COR-L47 (cell line): Measurements from ENCODE around the gene IMPDH1.

Experiments
- DNase-seq: peaks from one replicate; lab custom pipeline; 2025; lab: John Stamatoyannopoulos, UW

IMPDH1 gene

DNA sequence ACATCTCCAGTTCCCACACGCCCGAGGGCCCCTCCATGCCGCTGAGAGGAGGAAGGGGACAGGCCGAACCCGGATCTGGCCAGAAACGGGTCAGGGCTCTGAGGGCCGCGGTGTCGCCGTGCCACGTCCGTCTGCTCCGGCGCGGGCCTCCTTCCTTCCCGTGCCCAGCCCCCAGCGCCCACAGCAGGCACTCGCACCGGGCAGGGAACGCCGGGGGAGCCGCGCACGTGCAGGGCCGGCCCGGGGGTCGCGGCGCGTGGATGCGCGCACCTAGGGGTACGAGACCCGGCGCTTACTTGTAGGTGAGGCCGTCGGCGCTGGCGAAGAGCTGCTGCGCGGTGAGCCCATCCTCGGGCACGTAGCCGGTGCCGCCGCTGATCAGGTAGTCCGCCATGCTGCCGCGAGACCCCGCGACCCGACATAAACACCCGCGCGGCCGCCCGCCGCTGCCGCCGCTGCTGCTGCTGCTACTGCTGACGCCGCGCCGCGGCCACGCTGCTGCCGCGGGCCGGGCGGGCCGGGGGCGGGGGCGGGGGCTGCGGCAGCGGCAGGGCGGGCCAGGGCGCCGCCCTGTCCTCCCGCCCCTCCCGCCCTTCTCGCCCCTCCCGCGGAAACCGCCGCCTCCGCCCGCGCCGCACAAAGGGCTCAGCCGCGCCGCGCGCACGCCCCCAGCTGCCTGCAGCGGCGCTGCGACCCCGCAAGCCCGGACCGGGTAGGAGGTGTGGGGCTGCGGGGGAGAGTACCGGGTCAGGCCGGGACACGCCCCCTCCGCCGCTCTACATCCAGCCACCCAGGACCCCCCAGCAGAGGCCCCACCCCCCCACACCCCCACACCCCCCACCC, 4.1 kb downstream of the IMPDH1 start:
- no peak for DNase-seq

DNA sequence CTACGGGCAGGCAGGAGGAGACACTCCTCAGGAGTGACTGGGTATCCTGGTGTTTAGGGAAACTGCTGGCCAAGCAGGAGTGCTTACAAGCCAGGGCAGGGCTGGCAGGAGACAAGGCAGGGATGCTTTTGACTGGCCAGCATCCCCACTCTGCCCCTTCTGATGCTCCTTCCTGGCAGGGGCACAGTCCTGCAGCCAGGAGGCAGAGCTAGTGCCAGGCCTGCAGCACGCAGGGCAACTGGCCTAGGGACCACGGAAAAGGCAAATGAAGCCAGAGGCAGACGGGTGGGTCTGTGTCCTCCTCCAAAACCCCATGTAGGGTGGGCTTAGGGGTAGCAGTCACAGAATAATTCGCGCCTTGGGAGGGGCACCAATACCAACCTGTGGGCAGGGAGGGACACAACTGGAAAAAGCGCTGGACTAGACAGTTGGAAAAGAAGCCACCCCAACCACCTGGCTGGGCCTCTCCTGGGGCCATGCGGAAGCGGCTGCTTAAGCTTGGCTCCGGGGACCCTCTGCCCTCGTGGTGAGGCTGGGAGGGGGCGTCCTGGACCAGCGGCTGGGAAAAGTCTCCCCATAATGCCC, 4.8 kb downstream of the IMPDH1 start:
- DNase-seq: no peak

DNA sequence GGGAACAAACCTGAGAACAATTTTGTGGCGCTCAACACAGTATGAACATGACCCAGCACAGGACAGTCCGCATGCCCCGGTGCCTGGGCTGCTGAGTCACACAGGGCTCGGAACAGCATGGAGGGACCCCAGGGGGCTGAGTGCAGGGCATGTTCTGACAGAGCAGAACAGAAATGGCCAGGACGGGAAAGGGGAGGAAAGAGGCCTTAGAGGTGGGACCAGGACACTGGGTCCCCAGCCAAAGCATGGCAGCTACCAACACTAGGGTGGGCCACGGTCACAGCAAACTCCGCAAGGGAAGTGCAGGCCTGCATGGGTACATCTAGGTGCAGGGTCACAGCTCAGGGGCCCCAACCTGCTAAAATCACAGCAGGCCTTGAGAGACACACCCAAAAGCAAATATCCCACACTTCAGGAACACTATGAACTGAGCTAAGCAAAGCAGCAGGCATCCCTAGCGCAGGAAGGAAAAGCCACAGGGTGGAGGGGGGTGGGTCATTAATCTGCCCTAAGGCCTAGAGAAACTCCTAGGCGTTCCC, 5.6 kb downstream of the IMPDH1 start:
- no peak for DNase-seq

DNA sequence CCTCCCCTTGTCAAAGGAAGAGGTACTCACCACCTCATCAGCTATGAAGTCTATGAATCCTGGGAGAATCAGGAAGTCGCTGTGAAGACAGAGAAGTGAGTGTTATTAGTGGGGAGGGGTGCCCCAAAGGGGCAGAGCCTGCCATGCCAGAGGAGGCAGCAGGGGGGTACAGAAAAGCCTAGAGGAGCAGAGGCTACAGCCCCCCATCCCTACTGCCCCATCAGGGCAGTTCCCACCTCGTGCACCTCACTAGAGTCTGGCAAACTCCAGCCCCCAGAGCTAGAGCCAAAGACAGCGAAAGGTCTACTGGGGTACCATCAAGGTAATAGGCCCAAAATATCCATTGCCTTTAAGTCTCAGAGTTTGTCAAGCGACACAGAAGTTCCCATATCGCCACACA, 6.1 kb downstream of the IMPDH1 start:
- no peak for DNase-seq

DNA sequence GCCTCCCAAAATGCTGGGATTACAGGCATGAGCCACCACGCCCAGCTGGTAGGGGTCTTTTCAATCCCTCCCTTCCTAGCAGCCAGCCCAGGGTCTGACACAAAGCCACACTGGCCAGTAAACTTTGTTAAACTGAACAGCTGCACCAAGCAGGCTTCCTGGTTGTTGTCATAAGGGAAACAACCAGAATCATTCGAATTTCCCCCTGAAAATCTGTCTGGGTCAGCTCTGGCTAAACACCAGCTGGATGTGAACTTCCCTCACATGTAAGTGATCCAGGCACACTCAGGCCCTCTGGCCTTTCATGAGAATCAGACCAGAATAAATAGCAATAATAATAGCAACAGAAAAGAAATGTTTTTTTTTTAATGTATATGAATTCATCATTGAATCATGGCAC, 7.4 kb downstream of the IMPDH1 start:
- no peak for DNase-seq

DNA sequence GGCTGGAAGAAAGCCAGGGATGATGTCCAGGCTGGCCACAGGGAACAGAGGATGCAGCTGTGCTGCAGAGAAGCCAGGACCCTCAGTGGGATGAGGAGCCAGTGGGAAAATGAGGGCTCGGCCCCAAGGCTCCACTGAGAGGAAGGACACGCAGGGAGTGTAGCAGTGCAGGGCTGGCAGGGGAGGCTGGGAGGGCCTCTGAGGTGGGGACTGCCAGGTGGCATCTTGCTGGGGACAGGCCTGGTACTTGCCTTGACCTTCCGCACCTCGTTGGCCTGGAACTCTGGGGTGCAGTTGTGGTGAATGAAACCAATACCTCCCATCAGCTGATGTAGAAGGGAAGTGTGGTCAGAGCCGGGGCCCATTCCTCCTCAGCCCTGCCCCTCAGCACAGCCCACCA, 9.2 kb downstream of the IMPDH1 start:
- no peak for DNase-seq

DNA sequence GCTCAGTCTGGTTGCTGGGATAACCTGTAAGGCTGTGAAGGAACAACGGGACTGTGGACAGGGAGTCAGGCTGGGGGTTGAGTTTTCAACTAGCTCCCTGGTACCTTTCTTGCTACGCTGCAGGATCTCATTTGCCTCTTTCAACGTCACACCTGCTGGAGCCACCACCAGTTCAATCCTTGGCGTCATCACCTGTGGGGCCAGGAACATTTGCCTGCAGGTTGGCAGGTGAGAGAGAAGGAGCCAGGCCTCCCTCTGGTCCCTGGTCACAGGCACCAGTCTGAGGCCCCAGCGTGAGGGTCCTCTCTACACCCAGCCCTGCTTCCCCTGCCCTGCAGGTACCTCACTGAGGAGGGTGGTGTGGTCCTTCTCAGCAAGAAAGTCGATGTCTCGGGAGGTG, 9.8 kb downstream of the IMPDH1 start:
- DNase-seq: no peak

DNA sequence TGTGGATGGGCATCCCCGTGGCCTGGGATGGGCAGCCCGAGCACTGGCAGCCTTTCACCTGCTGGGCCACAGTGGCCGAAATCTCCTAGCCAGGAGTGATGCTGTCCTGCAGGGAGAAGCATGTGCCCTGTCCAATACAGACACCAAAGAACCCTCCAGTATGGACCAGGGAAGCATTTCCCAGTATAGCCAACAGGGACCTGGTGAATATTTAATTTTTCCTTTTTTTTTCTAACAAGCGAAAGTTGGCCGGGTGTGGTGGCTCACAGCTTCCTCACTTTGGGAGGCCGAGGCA, 11.0 kb downstream of the IMPDH1 start:
- no peak for DNase-seq

DNA sequence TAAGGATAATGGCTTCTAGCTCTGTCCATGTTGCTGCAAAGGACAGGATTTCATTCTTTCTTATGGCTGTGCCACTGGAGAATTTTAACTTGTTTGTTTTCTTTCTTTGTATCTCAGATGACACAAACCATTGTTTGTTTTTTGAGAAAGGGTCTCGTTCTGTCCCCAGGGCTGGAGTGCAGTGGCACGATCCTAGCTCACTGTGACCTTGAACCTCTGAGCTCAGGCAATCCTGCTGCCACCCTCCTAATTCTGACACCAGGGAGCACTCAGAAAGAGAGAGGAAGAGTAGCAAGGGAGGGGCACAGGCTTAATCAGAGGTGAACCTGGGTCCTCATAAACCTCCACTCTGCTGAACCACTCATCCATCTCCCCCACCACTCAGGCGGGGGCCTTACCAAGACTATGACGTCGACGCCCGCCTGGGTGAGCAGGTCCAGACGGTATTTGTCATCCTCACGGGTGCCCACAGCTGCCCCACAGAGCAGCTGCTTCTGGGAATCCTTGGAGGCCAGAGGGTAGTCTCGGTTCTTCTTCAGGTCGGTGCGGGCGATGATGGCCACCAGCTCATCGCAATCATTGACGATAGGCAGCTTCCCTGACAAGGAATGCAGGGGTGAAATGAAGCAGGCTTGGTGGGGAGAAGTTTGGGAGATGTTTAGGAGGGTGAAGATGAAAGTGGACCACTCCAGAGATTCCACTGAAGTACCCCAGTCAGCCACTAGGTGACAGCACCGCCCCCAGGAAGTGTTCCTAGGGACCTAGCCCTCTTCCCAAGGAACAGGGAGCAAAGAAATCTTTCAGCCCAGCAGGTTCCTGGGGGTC, 11.6 kb downstream of the IMPDH1 start:
- peak; percentile 16 for DNase-seq

DNA sequence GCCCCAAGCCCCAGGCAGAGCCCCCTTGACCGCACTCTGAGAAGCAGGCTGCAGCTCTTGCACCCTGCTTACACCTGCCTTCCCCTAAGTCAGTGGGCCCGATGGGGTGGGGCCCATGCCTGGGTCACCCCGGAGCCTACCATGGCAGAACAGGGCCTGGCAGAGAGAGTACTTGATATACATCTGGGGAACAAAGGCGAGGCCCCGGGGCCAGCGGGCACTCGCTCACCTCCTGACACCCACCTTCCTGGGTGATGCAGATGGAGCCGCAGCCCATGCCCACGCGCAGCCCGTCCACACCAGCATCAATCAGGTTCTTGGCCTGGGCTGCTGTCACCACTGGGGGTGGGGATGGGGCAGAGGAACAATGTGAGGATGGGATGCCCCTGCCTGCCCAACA, 13.4 kb downstream of the IMPDH1 start:
- no peak for DNase-seq

DNA sequence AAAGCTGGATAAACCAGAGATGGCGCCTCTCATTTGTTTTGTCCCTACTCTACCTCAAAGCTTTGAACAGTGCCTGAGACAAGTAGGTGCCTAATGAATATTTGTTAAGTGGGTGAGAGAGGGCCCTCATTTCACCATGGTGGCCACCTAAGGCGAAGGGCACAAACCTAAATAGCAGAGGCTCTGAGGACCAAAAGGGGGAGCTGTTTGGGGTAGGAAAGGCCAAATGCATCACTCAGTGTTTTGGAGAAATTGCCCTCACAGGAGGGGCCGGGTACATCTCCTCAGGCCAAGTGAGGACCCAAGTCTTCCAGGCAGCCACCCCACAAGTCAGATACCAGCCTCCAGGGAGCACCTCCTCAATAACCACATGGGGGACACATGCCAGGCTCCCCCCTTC, 14.0 kb downstream of the IMPDH1 start:
- no peak for DNase-seq

DNA sequence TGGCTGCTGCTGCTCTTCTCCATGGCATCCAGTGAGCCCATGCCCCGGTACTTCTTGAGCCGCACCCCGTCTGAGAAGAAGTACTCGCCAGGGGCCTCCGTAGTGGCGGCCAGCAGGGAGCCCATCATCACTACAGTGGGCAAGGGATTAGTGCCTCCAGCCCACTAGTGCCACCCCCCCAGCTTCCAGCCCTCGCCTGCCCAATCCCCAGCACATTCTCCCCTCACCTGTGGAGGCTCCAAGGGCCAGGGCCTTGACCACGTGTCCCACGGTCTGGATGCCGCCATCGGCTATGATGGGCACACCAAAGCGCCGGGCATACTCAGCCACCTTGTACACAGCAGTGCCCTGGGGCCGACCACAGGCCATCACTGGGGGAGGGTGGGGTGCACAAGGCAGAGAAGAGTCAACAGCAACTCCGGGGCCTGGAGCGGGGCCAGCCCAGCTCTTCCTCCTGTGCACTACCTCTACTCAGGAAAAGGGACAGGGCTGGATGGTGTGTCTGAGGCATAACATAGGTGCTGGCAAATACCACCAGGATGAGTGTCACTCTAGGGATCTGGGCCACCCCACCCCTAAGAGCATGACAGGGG, 14.8 kb downstream of the IMPDH1 start:
- no peak for DNase-seq

DNA sequence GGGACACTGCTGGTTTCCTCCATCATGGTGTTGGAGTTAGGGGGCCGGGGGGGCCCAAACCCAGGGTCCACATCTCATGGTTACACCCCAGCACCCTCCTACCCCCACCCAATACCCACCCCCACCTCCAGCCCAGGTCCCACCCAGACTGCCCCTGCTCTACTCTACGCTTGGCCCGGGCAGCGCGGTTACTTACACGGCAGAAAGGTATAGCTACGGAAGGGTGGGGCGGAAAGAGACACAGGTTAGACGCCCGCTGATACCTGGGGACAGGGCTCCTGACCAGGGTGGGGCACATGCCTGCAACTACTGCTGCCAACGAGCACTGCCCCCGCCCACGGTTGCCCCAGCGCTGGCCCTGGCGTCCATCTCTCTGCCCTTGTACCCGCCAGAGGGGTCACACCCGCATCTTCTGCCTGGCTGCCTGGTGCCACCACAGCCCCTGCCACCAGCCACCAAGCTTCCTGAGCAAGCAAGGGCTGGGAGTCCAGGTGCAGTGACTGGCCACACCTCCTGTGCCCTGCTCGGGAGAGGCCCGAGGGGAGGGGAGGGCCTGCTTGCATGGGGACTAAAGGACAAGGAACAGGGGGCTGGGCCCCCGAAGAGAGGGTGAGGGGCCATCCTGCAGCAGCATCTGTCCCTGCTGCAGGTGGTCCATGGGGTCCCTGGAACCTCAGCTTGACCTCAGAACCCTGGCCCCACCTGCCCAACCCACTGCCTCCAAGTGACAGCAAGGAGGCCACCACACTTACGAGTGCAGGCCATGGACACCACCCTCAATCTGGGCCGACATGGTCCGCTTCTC, 16.1 kb downstream of the IMPDH1 start:
- DNase-seq: no peak

DNA sequence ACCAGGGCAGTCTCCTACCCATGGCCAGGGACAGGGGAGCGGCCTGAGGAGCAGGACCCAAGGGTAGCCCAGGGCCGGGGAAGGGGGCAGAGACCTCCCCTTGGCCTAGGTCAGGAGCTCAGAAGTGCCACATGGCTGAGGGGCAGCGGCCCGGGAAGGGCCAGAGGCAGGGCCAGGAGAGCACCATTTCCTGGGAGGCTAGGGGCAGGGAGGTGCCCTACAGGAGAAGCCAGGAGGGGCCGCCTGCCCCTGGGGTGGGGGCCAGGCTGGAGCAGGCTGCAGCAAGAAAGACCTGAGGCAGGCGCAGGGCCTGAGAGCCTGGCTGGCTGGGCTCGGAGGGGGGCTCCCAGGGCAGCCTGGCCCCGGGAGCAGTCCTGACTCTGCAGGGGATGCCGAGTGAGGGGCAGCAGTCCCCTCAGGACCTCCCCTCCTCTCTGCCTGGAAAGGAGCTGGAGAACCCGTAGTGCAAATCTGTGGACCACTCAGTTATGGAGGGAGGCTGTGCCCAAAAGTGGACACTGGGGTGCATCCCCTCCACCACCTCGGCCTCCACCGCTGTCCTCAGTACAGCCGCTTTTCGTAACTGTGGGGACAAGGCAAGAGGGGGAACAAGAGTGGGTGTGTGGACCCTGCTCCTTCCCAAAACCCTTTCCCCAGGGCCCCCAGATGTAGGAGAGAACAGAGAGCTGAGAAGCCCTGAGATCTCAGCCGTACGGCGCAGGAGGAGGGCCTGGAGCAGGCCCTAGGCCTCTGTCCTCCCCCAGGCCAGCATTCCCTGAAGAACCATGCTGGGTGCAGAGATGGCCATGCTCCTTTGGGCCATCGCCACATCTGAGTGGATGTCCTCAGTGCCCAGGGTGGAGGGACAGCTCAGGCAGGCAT, 17.1 kb downstream of the IMPDH1 start:
- DNase-seq: no peak

DNA sequence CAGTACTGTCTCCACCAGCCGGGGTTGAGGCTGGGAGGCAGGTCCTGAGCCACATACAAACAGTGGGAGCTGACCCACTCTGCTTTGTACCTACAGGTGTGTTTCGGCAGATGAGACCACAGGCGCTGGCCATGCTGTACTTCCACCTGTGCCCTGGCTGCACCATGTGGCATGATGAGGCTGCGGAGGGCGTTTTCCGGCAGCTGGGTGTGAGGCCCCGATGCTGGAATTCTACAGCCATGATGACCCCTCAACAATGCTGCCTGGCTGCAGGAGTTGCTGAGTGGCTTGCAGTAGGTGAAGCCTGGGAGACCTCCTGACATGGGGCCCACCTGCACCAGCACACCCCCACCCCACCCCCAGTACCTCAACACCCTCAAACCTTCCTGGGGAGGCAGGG, 18.0 kb downstream of the IMPDH1 start:
- DNase-seq: no peak

DNA sequence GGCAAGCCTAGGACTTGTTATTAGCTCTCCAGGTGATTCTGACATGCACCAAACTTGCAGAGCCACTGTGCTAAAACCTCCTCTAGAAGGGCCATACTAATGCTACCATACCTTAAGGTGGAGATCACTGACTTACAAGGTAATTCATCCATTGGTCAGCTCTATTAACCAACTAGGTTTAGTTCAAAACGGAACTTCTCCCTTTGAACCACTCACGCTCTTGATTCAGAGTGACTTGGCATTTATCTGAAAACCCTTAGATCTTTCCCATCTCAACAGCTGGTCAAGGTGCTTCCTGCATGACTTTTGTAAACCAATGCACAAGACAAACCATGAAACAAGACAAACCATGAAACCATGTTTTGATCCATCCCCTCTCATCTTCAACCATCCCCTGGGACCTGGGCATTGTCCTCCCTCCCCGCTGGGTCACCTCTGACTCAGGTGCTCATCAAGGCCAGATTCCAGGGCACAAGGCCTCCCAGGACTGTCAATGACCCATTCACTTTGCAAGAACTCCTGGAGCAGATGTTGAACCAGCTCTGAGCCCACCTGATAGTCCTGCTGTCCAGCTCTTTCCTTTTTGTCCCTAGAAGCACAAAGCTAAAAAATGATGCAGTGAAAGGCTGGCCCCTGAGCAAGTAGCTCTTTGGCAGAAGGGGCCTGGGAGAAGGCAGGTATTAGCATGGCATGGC, 18.8 kb downstream of the IMPDH1 start:
- DNase-seq: no peak

DNA sequence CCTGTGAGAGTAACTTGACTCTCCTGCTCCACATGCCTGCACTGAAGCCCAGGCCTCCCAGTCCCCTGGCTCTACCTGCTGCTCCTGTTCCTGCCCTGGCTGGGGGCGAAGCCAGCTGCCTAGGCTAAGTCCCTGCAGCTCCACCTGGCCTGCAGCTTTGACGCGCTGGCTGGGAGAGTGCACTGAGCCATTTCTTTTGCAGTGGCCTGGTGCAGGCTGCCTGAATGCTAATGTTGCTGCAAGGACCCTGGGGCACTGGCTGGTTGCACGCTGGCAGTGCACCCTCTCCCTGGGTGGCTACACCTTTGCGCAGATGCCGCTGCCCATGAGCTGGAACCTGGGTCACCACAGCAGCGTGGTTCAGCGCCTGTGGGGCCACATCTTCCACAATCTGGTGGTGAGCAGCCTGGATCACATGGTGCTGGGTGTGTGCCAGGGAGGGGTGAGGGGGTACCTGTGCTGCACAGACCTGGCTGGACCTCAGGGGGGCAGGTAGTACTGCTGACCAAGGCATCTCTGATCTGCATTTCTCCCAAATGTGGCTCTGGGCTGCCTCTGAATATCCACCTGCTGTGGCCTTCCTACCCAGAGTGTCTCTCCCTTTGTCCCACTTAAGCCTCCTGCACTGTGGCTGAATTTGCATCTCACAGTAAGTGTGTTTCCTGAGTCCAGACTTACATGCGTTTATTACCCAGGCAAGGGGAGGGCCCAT, 20.0 kb downstream of the IMPDH1 start:
- DNase-seq: no peak

DNA sequence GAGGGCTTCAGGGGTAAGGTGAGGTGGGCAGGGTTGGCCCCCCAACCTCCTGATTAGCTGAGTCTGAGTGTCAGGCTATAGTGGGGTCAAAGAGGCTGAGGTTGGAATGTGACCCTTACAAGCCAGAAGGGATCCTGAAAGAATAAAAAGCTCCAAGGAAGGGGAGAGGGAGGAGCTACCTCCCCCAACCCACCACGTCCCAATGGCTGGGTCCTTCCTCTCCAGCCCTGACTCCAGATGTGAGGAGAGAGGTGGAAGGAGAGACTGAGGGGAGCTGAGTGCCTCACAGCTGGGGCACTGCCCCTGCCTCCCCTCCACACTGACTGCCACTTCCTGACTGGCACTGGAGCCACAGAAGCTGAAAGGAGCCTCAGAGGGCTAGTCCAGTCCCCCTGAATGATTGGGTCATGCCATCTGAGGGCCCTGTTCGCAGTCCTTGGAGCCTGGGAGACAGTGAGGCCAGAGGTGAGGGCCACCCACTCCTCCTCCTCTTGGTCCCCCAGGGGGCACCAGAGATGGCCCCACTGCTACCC, 20.6 kb downstream of the IMPDH1 start:
- no peak for DNase-seq

DNA sequence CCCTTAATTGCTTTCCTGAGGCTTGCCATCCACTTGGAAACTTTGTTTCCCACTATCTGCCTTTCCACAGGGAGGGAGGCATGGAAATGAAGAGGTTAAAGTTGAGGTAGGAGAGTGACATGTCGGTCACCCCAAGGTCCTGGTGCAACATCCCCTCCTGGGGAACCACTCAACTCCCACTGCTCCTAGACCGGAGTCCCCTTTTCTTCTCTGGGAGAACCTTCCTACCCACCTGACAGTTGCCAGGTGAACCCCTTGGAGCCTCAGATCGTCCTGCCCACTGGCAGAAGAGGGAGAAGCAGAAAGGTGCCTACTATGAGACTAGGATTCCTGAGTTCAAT, 21.7 kb downstream of the IMPDH1 start:
- DNase-seq: no peak
